ENCODE data around the gene SGCE.

DNA sequence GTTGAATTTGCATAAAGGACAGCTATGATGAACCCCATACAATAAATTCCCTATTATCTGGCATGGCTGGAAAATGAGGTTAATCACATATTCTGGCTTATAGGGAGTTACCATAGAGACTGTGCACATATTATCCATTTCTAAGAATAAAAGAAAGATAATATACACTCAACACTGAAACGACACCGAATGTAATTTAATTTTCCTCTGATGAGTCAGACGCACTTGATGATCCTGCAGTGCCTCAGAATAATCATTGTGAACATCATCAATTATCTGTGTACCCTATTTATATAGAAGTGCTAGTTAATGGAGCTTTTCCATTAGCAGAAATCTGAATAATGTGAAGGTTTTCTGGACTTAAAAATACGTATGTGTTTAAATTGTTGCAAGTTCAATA lies 60.2 kb downstream of the SGCE start:
- TF ChIP-seq, protein P1, sequence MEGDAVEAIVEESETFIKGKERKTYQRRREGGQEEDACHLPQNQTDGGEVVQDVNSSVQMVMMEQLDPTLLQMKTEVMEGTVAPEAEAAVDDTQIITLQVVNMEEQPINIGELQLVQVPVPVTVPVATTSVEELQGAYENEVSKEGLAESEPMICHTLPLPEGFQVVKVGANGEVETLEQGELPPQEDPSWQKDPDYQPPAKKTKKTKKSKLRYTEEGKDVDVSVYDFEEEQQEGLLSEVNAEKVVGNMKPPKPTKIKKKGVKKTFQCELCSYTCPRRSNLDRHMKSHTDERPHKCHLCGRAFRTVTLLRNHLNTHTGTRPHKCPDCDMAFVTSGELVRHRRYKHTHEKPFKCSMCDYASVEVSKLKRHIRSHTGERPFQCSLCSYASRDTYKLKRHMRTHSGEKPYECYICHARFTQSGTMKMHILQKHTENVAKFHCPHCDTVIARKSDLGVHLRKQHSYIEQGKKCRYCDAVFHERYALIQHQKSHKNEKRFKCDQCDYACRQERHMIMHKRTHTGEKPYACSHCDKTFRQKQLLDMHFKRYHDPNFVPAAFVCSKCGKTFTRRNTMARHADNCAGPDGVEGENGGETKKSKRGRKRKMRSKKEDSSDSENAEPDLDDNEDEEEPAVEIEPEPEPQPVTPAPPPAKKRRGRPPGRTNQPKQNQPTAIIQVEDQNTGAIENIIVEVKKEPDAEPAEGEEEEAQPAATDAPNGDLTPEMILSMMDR (IDR thresholded peaks at IDR 0.05) = no peak
- TF ChIP-seq POLR2A (IDR thresholded peaks at IDR 0.05) (no peak), POLR2AphosphoS5 (IDR thresholded peaks at IDR 0.05) (no peak)
